Heart right ventricle (tissue), 16 donors: Measurements from ENCODE around the gene C6orf132. TPM values are rescaled to one million over a fixed set of nuclear protein-coding genes. Genes with fewer than 3 reads are reported as not detected.

Experiments
- ATAC-seq, 8 donors: fragments of 200-7000 bp; cut with Tn5 transposase; one replicate each; pipeline ENCODE4 v1.9.1; 2020; ENCODE audit warnings: mild to moderate bottlenecking in 8 of 8, moderate library complexity in 8 of 8, moderate number of reproducible peaks in 1 of 8
- DNase-seq, 2 donors: peaks; one replicate each; pipeline ENCODE4 v3.0.0-alpha.2; 2020
- H3K27ac ChIP-seq, 10 donors: fragments of 200-600 bp; sonication (generic) in 2 of 10; one replicate each; pipeline versions ENCODE4 v1.5.0 to v1.8.0; 2020 to 2022; ENCODE audit warnings: mild to moderate bottlenecking in 3 of 10
- H3K27me3 ChIP-seq, 7 donors: fragments of 200-600 bp; one replicate each; pipeline ENCODE4 v1.8.0; 2021 to 2022; ENCODE audit warnings: mild to moderate bottlenecking in 2 of 7
- H3K36me3 ChIP-seq, 9 donors: fragments of 200-600 bp; sonication (generic) in 1 of 9; one replicate each; pipeline versions ENCODE4 v1.5.0 to v1.8.0; 2020 to 2022; ENCODE audit warnings: mild to moderate bottlenecking in 2 of 9
- H3K4me1 ChIP-seq, 9 donors: fragments of 200-600 bp; sonication (generic) in 1 of 9; one replicate each; pipeline versions ENCODE4 v1.5.0 to v1.8.0; 2020 to 2022; ENCODE audit warnings: mild to moderate bottlenecking in 4 of 9
- H3K4me3 ChIP-seq, 10 donors: fragments of 200-600 bp; sonication (generic) in 2 of 10; one replicate each; pipeline versions ENCODE4 v1.5.0 to v1.8.0; 2020 to 2022; ENCODE audit warnings: mild to moderate bottlenecking in 7 of 10, moderate library complexity in 2 of 10
- H3K9me3 ChIP-seq, 11 donors: fragments of 200-600 bp in 10 of 11; sonication (generic) in 2 of 11; one replicate each; pipeline versions ENCODE4 v1.5.0 to v1.8.0; 2013 to 2022; ENCODE audit warnings: mild to moderate bottlenecking in 2 of 11, control low read depth in 1 of 11, moderate library complexity in 1 of 11
- CTCF ChIP-seq, 9 donors: fragments of 200-600 bp; sonication (generic) in 2 of 9; IDR thresholded peaks; one replicate each; pipeline versions ENCODE4 v1.5.0 to v1.8.0; 2021 to 2022; ENCODE audit warnings: antibody characterized with exemption in 9 of 9, mild to moderate bottlenecking in 5 of 9, moderate library complexity in 1 of 9
- WGBS, 2 donors: extraction: QIAGEN DNeasy Blood & Tissue Kit; methylation state at CpG; one replicate each; pipeline ENCODE4 v1.1.7; 2013; ENCODE audit warnings: inconsistent platforms in 1 of 2; 5-methylcytosine and 5-hydroxymethylcytosine counted together
- intact Hi-C, 10 donors: fragments of 100-400 bp; cut with DNase I; formaldehyde crosslinking; loops; one replicate each; pipeline versions ENCODE4 v1.11.1 to v1.14.2; 2022
- polyA plus RNA-seq, 2 donors: library from polyadenylated mRNA; stranded (reverse); fragments of 200-250 nt; gene quantifications; one replicate each; pipeline ENCODE4 v1.2.3, GENCODE V29; 2013
- total RNA-seq, 10 donors: library from RNA; stranded (reverse); fragmentation: NEBNext Ultra II Directional in 3 of 10; extraction: Animal tissue kit (Norgen Biotek cat#: 25700) in 3 of 10; gene quantifications; one replicate each; pipeline versions ENCODE4 v1.2.1 to v1.2.4, GENCODE V29; 2021 to 2023
- donor health status: Arrhythmogenic right ventricular cardiomyopathy.
- donor health status: ischemic (EF 13 %, LVEDD 7.1; RV severe dilation, severe dysfunction).
- donor health status: healthy with polysubstance abuse.
- donor health status: DM: no; HTN: yes; CAD: no.
- donor health status: DM: no; HTN: no; CAD: no.
- donor health status: ischemic (EF 25% LVEDD 6.9; RV normal size, moderate dysfunction).
- donor health status: ischemic (EF 25% LVEDD 5.7; RV mildly dilated, moderate dysfunction).
- donor health status: healthy.
- donor health status: DM: yes; HTN: yes; CAD: no.
- donor health status: Ischemic cardiomyopathy.
- donor health status: ischemic (EF 35%, LVEDD 5.7; RV mildly dilated, moderate dysfunction).
- donor health status: nonischemic (EF 11% LVEDD 7.7; RV severe dilation, severe dysfunction).
- donor health status: DM: yes; HTN: yes; CAD: no.
- donor health status: PGD.
- donor health status: ischemic (EF 29% LVEDD 5.4; RV normal size, mild dysfunction).
- donor health status: nonischemic (EF 23%, LVEDD 6.1; RV moderate dilation, normal function).

Gene C6orf132
- total and polyA plus RNA-seq, 12 donors: 0.23 to 2.9 (median 1.9) TPM

- no peaks in the 10 kb centered on the region for H3K36me3 ChIP-seq
- peaks cover 0 to 22% (median 19%) of the 10 kb centered on the region in 9 donors for H3K4me1 ChIP-seq
- ATAC-seq (peak in 6 of 8 donors; percentile 43 to 77 (median 62)), DNase-seq (no peak)
- H3K4me3 ChIP-seq: peak overlapping the region; percentile 41 to 56 (median 54)
- H3K27me3 ChIP-seq: peaks cover 0 to 32% (median 19%) of the 10 kb centered on the region in 7 donors
- H3K9me3 ChIP-seq: no peaks in the 10 kb centered on the region
- TF ChIP-seq CTCF (IDR thresholded peaks at IDR 0.05): no peak
- intact Hi-C loops: no loop called here
- WGBS, 2 donors: 32 to 46% methylated on average over 13 of the region's 13 CpGs
- H3K27ac ChIP-seq: peak overlapping the region in 6 of 10 donors; percentile 10 to 53 (median 38)
These were observed 760 bp downstream of the C6orf132 start for GRCh38 chr6:42141603-42142117.

GRCh38 chr6:42140756-42141602 lies 1.4 kb downstream of the C6orf132 start:
- peaks cover 0 to 22% (median 19%) of the 10 kb centered on the region in 9 donors for H3K4me1 ChIP-seq
- TF ChIP-seq CTCF (IDR thresholded peaks at IDR 0.05): no peak
- H3K36me3 ChIP-seq: no peaks in the 10 kb centered on the region
- 76% methylated on average over 9 of the region's 9 CpGs for WGBS, 2 donors
- H3K4me3 ChIP-seq: peak overlapping the region in 1 of 10 donors; percentile 55
- peaks cover 0 to 32% (median 19%) of the 10 kb centered on the region in 7 donors for H3K27me3 ChIP-seq
- no peaks in the 10 kb centered on the region for H3K9me3 ChIP-seq
- intact Hi-C loops: no loop called here
- ATAC-seq (peak in 2 of 8 donors; percentile 11 to 39), DNase-seq (no peak)
- H3K27ac ChIP-seq: peak overlapping the region in 2 of 10 donors; percentile 35 to 53

- Histone ChIP-seq H3K4me1 (peaks cover 0 to 22% (median 19%) of the 10 kb centered on the region in 9 donors), H3K4me3 (no peak overlapping the region), H3K36me3 (no peaks in the 10 kb centered on the region), H3K9me3 (no peaks in the 10 kb centered on the region), H3K27me3 (peaks cover 0 to 32% (median 19%) of the 10 kb centered on the region in 7 donors), H3K27ac (no peak overlapping the region)
- ATAC-seq (no peak), DNase-seq (no peak)
- intact Hi-C loops: no loop called here
- no peak for TF ChIP-seq CTCF (IDR thresholded peaks at IDR 0.05)
- 87 to 88% methylated on average over 5 of the region's 5 CpGs for WGBS, 2 donors
These were observed 2.4 kb downstream of the C6orf132 start for GRCh38 chr6:42140032-42140431.

- DNase-seq (no peak), ATAC-seq (no peak)
- Histone ChIP-seq H3K36me3 (no peaks in the 10 kb centered on the region), H3K4me3 (no peak overlapping the region), H3K9me3 (no peaks in the 10 kb centered on the region), H3K27me3 (peaks cover 0 to 31% (median 19%) of the 10 kb centered on the region in 7 donors), H3K27ac (no peak overlapping the region), H3K4me1 (peaks cover 0 to 22% (median 19%) of the 10 kb centered on the region in 9 donors)
- WGBS, 2 donors: 64 to 77% methylated on average over 9 of the region's 9 CpGs
- intact Hi-C loops: no loop called here
- TF ChIP-seq CTCF (IDR thresholded peaks at IDR 0.05): no peak
These were observed 3.5 kb downstream of the C6orf132 start for GRCh38 chr6:42138630-42139619.
